ENCODE data around the gene TRPM6.
A peak's percentile ranks its signal among the peaks of the same experiment; 100 is the strongest.
"Not testable (repeated sequence)": the region's sequence is repeated elsewhere in the genome, so short reads cannot be mapped to it uniquely, and the experiment has no call there.

The TRPM6 gene

GRCh38 chr9:74858751-74859414, 28.8 kb downstream of the TRPM6 start:
- no peak for DNase-seq (ENCODE audit: low spot score)

- no peak for DNase-seq (ENCODE audit: low spot score)
Measured at GRCh38 chr9:74856989-74857388, 30.7 kb downstream of the TRPM6 start.

GRCh38 chr9:74855072-74855471, 32.6 kb downstream of the TRPM6 start:
- DNase-seq (ENCODE audit: low spot score) = no peak

- not testable (repeated sequence) for DNase-seq (ENCODE audit: low spot score)
Measured at GRCh38 chr9:74853024-74853423, 34.7 kb downstream of the TRPM6 start.

GRCh38 chr9:74848153-74848525, 39.6 kb downstream of the TRPM6 start:
- DNase-seq (ENCODE audit: low spot score) = no peak

GRCh38 chr9:74847478-74848152, 40.1 kb downstream of the TRPM6 start:
- no peak for DNase-seq (ENCODE audit: low spot score)

- DNase-seq (ENCODE audit: low spot score) = no peak
Measured at GRCh38 chr9:74846766-74847165, 41.0 kb downstream of the TRPM6 start.

- DNase-seq (ENCODE audit: low spot score) = no peak
Measured at GRCh38 chr9:74838351-74838750, 49.4 kb downstream of the TRPM6 start.

GRCh38 chr9:74824654-74825053, 63.1 kb downstream of the TRPM6 start:
- DNase-seq (ENCODE audit: low spot score) = no peak

- no peak for DNase-seq (ENCODE audit: low spot score)
Measured at GRCh38 chr9:74821636-74822035, 66.1 kb downstream of the TRPM6 start.

- no peak for DNase-seq (ENCODE audit: low spot score)
Measured at GRCh38 chr9:74817816-74818215, 69.9 kb downstream of the TRPM6 start.

- DNase-seq (ENCODE audit: low spot score) = no peak
Measured at GRCh38 chr9:74817281-74817810, 70.4 kb downstream of the TRPM6 start.

- DNase-seq (ENCODE audit: low spot score) = no peak
Measured at GRCh38 chr9:74810200-74810599, 77.5 kb downstream of the TRPM6 start.

- no peak for DNase-seq (ENCODE audit: low spot score)
Measured at GRCh38 chr9:74804018-74804385, 83.7 kb downstream of the TRPM6 start.

GRCh38 chr9:74803376-74804017, 84.2 kb downstream of the TRPM6 start:
- DNase-seq (ENCODE audit: low spot score) = no peak

GRCh38 chr9:74800226-74800625, 87.5 kb downstream of the TRPM6 start:
- no peak for DNase-seq (ENCODE audit: low spot score)

GRCh38 chr9:74795803-74796202, 91.9 kb downstream of the TRPM6 start:
- DNase-seq (ENCODE audit: low spot score) = no peak

- DNase-seq (ENCODE audit: low spot score) = no peak
Measured at GRCh38 chr9:74795081-74795480, 92.6 kb downstream of the TRPM6 start.

- no peak for DNase-seq (ENCODE audit: low spot score)
Measured at GRCh38 chr9:74784506-74784905, 103.2 kb downstream of the TRPM6 start.

GRCh38 chr9:74783408-74783807, 104.3 kb downstream of the TRPM6 start:
- no peak for DNase-seq (ENCODE audit: low spot score)

- peak; percentile 45 for DNase-seq (ENCODE audit: low spot score)
Measured at GRCh38 chr9:74777136-74777879, 110.4 kb downstream of the TRPM6 start.

- no peak for DNase-seq (ENCODE audit: low spot score)
Measured at GRCh38 chr9:74775396-74775795, 112.3 kb downstream of the TRPM6 start.

All from SK-N-DZ (cell line).